IPS-18c (cell line): Measurements from ENCODE around the gene FOXD2.
A peak's percentile ranks its signal among the peaks of the same experiment; 100 is the strongest.

Experiments
- H3K4me3 ChIP-seq: 2 replicates; pipeline ENCODE4 v1.7.0; 2013; ENCODE audit warnings: low read depth, mild to moderate bottlenecking, low read length, moderate library complexity; ENCODE audit not compliant: insufficient read depth
- H3K9me3 ChIP-seq: one replicate; pipeline ENCODE4 v1.6.1; 2013; ENCODE audit warnings: mild to moderate bottlenecking, low read length, moderate library complexity; ENCODE audit not compliant: control insufficient read depth, insufficient read depth

Gene FOXD2

DNA sequence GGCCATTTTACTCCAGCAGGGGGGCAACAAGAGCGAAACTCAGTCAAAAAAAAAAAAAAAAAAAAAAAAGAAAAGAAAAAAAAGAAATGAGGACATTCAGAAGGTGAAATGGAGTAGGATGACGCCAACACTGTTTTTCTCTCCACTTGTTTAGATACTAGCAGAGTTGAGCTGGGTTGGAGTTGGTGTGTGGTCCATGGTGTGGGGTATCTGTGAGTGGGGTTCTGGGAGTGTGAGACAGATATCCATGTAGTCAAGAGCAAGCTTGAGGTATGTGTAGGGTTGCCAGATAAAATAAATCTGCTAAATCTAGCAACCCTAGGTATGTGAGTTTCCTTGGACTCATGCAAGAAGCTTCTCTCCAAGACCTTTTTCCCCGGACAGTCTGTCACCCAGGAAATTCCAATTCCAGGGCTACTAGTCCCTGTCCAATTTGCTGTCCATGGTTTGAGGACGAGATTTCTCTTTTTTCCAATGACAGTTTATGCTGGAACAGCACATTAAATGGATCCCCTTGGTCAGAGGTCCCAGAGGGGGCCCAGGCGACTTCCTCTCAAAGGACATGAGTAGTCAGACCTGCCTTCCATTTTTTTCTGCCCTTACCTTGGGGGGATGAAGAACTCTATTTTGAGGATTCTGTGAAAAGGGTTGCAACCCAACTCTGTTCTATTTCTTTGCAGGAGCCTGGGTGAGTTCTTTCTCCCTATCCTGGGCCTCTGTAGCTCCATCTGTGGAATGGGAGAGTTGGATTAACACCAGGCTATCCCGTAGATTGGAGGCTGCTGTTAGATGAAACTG, 2.1 kb upstream of the FOXD2 start:
- no peak overlapping the region for H3K4me3 ChIP-seq
- no peaks in the 10 kb centered on the region for H3K9me3 ChIP-seq

DNA sequence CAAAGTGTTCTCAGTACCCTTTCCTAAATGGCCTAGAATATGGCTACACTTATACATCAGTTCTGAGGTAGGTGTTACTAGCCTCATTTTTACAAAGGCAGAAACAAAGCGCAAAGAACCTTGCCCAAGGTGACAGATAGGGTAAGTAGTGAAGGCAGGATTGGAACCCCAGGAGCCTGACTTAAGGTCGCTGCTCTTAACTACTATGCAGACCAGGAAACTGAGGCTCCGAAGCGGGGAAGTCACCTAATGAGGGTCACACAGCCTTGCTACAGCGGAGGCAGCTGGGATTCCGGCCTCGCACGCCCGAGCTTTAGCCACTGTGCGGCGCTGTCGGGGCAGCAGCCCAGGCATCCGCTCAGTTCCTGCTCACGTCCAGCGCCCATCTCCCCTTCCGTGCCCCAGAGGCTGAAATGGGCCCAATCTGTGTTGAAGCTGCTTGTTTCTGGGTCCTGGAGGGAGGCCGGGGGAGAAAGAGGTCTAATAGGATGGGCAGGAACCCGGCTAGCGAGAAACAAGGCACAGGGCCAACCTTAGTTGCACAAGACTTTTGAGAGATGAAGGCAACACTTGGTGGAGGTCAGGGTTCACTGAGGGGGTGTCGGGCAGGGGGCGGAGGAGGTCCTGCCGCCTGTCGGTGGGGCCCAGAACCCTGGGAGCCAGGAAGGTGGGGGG, 1.4 kb upstream of the FOXD2 start:
- peak overlapping the region; percentile 71 for H3K4me3 ChIP-seq
- H3K9me3 ChIP-seq = no peaks in the 10 kb centered on the region

DNA sequence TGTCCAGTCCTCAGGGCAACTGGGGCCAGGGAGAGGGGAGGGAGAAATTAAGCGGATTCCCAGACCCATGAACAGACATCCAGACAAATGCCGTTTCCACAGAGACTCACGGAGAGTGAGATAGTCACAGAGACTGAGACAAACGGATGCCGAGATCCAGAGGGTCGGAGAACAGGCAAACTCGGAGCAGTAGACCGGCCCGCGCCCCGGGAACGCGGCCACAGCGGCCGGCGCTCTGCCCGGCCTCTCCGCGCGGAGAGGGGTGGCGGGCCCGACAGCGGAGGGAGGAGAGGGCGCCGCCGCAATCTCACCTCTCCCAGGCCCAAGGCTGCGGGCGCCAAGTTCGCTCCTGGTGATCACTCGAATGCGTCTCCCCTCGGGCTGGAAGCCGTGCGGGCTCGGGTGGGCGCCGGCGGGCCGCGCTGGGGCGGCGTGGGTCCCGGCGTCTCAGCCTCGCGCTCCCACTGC, 831 bp upstream of the FOXD2 start:
- Histone ChIP-seq H3K4me3 (peak overlapping the region; percentile 71), H3K9me3 (no peaks in the 10 kb centered on the region)

DNA sequence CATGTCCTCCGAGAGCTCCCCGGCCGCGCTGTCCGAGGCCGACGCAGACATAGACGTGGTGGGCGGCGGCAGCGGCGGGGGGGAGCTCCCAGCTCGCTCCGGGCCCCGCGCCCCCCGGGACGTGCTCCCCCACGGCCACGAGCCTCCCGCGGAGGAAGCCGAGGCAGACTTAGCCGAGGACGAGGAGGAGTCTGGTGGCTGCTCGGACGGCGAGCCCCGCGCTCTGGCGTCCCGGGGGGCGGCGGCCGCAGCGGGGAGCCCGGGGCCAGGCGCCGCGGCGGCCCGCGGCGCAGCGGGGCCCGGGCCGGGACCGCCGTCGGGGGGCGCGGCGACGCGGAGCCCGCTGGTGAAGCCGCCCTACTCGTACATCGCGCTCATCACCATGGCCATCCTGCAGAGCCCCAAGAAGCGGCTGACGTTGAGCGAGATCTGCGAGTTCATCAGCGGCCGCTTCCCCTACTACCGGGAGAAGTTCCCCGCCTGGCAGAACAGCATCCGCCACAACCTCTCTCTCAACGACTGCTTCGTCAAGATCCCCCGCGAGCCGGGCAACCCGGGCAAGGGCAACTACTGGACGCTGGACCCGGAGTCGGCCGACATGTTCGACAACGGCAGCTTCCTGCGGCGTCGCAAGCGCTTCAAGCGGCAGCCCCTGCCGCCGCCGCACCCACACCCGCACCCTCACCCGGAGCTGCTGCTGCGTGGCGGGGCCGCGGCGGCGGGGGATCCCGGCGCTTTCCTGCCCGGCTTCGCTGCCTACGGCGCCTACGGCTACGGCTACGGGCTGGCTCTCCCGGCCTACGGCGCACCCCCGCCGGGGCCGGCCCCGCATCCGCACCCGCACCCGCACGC, 547 bp downstream of the FOXD2 start:
- Histone ChIP-seq H3K4me3 (peak overlapping the region; percentile 71; the same call in 1 of the 2 replicates), H3K9me3 (no peaks in the 10 kb centered on the region)

DNA sequence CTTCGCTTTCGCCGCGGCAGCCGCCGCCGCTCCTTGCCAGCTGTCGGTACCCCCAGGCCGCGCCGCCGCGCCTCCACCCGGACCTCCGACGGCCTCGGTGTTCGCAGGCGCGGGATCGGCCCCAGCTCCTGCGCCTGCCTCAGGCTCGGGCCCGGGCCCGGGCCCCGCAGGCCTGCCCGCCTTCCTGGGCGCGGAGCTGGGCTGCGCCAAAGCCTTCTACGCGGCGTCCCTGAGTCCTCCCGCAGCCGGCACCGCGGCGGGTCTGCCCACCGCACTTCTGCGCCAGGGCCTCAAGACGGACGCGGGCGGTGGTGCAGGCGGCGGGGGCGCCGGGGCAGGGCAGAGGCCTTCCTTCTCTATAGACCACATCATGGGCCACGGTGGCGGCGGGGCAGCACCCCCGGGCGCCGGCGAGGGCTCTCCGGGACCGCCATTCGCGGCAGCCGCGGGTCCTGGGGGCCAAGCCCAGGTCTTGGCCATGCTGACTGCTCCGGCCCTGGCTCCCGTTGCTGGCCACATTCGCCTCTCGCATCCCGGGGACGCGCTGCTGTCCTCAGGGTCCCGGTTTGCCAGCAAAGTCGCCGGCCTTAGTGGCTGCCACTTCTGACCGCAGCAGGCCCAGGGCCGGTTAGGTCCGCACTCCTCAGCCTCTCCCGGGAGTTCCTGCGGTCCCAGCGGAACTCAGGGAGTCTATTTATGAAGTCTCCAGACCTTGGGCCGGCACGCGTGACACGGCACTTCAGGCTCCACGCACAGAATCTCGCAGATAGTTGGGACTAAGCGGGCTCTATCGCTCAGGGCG, 1.4 kb downstream of the FOXD2 start:
- no peaks in the 10 kb centered on the region for H3K9me3 ChIP-seq
- H3K4me3 ChIP-seq = no peak overlapping the region

DNA sequence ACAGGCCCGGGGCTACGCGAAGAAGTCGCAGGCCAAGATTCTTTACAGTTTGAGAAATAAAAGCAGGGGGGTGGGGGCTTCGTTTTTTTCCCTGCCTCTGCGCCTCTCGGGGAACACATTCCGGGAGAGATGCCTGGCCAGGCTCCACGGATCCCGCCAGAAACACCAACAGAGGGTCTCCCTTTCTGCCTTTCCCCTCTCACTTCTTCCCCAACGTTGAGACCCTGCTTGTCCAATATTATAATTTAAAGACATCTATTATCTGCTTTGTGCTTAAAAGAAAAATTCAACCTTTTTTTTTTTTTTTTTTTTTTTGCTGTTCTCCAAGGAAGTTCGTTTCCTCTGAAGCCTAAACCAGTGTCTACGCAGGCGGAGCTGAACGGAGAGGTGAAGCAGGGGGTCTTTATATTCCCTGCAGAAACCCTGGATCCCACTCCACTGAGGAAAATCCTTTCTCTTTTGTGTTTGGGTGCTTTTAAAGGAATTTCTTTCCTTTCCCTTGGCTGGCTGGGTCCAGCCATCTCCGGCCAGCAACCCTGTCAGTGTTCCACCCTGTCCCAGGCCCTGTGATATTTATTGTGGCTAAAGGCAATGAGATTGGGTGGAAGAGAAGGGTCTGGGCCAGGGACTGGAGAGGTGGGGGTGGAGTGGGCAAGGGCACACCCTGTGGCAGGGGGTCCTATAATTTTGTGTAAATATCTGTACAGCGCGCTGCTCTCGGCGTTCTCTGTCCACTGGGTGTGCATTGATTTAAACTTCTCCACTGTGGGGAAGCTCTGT, 2.2 kb downstream of the FOXD2 start:
- H3K9me3 ChIP-seq = no peaks in the 10 kb centered on the region
- H3K4me3 ChIP-seq = no peak overlapping the region

DNA sequence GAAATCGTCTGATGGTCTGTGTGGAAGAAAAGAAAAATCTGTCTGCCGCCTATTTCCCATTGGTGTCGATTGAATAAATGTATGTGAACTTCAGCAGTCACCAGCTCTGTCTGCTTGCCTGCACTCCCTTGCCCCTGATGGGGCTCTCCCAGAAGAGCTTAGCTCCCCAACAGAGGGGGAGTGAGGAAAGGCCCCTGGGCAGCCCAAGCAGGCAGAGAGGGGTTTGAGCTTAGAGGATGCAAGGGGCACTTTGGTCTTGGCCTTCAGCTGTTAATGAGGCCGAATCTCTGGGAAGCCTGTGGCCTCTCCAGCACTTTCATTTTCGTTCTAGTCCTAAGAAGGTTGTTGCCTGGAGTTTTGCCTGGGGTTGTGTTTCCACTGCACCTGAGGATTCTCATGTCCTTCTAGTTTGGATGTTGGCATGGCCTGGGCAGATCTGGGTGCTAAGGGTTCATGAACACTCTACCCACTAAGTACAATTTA, 2.8 kb downstream of the FOXD2 start:
- H3K4me3 ChIP-seq = no peak overlapping the region
- no peaks in the 10 kb centered on the region for H3K9me3 ChIP-seq

DNA sequence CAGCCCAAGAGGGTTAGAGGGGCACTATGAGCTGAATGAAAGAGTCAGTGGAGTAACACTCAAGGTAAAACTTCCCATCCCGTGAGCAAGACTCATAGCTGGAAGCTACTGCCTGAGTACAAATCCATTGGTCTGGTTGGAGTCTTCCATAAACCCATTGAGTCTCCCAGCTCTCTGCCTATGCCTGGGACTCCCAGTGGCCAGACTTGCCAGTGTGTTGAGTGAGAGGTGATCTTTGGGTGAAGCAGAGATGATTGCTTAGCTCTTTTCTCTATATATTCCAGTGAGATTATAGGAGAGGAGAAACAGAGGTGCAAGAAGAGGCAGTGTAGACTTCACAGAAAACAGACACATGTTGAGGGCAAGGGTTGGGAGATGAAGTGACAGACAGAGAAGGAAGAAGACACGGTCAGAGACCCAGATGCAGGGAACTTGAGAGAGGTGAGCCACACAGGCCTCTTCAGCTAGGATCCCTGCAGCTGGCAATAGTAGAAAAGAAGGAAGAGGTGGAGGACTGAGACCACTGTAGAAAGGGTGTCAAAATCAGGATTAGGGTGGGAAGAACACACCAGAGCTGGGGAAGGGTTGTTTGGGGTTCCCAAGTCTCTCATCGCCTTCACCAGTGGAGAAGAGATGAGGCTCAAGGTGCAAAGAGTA, 3.7 kb downstream of the FOXD2 start:
- Histone ChIP-seq H3K4me3 (no peak overlapping the region), H3K9me3 (no peaks in the 10 kb centered on the region)

DNA sequence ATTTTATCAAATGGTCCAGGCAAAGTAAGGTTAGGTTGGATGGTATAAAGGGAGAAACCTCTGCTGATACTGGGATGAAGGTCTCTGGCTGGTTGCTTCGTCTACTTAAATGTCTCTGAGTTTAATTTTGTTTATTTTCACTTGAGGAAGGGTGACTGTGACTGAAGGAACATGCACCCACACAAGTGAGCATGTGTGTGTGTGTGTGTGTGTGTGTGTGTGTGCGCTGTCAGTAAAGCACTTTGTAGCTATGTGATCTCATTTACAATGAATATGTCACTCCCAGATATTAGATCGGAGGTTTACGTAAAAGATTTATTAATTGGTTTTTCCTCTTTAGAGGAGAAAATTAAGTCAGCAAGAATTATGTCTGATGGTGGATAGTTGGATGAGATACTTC, 4.4 kb downstream of the FOXD2 start:
- Histone ChIP-seq H3K4me3 (no peak overlapping the region), H3K9me3 (no peaks in the 10 kb centered on the region)

DNA sequence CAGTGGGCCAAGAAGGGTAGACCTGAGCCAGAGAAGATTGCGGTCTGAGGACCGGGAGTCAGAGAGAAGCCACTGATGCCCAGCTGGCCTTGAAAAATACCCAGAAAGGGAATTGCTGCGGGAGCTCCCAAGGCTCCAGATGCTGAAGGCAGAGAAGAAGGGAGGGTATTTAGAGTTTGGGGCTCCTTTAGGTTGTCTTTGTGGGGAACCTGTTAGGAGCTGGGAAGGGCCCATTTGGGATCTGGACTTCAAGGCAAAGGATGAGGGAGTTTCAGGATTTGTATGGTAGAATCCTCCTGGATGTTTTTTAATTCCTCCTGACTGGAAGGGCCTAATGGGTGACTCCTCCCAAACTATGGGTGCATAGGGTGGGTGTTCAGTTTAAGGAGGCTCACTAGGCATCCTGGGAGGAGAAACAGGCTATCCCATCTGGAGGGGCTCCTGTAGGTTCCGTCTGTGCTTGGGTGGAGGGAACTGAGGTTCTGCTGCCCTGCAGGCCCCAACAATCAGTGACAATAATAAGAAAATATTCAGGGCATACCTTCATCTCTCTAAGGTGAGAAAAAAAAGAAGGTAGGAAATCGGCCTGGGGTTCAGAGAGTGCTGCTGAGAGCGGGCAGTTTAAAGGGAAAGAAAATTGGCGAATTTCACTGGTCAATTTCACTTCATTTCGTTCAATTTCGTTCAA, 5.1 kb downstream of the FOXD2 start:
- Histone ChIP-seq H3K9me3 (no peaks in the 10 kb centered on the region), H3K4me3 (no peak overlapping the region)

DNA sequence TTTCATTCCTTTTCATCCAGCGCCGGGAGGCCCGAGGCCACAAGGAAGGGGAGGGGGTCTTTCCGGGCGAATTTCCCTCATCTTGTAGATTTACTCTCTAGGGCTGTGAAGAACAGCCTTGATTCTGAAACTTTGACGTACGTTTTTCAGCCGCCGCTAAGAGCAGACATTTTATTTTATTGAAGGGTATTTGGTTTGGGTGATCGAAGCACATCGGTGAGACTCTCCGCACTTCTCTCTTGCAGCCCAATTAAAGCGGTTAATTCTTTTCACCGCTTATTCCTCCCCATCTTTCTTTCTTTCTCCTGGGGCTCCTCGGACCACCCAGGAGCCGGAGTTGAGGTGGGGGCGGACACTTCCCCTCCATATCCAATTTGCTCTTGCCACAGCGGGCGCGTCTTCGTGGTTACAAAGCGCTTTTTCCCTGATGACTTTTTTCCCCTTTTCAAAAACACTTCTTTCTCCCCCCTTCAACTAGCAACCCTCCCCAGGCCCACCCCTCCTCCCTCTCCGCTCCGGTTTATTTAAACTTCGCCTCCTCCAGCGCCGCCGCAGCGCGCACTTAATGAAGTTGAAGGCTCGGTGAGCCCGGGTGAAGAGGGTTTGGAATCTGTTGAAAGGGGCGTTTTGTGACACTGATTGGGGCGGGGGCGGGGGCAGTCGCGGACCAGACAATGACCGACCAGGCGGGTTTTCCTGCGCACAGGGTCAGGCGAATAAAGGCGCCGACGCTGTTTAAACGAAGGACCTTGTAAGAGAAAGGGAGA, 5.9 kb downstream of the FOXD2 start:
- Histone ChIP-seq H3K4me3 (0 out of 2 replicates have a peak overlapping the region, but pooled peaks have one; percentile 9), H3K9me3 (no peaks in the 10 kb centered on the region)

DNA sequence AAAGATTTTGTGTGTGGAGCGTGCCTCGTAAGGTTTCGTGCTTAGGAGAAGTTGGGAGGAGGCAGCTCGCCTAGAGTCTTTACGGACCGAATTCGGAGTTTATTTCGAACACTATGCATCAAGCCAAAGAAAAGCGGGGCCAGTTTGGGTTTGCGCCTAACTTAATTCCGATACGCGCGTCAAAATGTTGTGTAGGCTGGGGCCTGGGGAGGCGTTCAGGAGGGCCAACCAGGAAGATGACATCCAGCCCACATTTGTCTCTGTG, 6.4 kb downstream of the FOXD2 start:
- H3K4me3 ChIP-seq = peak overlapping the region; percentile 11; the same call in 1 of the 2 replicates
- H3K9me3 ChIP-seq = no peaks in the 10 kb centered on the region

DNA sequence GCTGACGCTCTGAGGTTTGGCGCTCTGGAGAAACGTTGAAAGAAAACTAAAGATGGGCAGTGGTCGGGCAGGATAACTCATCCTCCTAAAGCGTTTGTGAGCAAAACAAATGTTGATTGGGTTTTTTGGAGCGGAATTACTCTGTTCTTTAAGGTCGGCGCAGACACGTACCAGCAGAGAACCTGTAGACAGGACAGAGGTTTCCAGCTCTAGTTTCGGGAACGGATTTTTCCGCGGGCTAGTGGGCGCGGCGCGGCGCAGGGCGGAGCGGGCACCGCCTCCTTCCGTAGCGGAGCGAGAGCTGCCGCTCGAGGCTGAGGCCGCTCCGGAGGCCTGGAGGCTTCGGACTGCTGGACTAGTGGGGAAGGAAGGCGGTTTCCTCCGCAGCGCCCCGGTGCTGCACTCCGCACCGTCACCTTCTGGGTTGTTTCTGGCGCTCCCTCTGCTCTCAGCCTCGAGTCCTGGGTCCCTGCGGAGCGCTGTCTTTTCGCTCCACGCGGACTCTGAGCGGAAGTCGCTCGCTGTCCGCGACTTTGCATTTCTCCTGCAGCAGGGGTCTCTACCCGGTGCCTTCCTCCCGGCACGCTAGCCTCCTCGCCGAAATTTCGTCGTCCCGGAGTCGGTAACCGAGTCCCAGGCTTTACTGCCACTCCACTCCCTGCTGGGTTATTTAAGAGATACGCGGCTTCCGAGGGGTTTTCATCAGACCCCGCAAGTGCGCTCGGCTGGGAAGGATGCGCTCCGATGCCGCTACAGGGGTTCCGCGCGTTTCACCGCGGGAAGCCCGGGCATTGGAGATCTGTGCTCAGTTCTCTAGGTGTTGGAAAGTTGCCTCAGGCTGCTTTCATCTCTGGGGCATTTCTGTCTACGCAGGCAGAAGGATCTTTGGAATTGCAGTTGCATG, 7.0 kb downstream of the FOXD2 start:
- H3K4me3 ChIP-seq = peak overlapping the region; percentile 11
- no peaks in the 10 kb centered on the region for H3K9me3 ChIP-seq
